ENCODE results near the gene PSMB7. TPM values are rescaled to one million over a fixed set of nuclear protein-coding genes. Genes with fewer than 3 reads are reported as not detected.

Gene PSMB7
- total RNA-seq, 4 donors from 2014 or later: 265 to 438 (median 354) TPM

GRCh38 chr9:124345751-124346281 lies 69.4 kb downstream of the PSMB7 start:
- no peaks in the 10 kb centered on the region for H3K9me3 ChIP-seq
- TF ChIP-seq CTCF (IDR thresholded peaks at IDR 0.05 in 4 of 5, conservative IDR thresholded peaks at IDR 0.05 in 1 of 5): no peak
- no peak for TF ChIP-seq POLR2A (IDR thresholded peaks at IDR 0.05)
- peaks cover 14 to 16% of the 10 kb centered on the region in 2 donors for H3K4me1 ChIP-seq
- ATAC-seq (no peak), DNase-seq (no peak)
- in situ Hi-C loops (cut with MboI; ENCODE audit: low sequenced_read_pairs in 4 of 4) (no loop called here), intact Hi-C loops (cut with DNase I; ENCODE audit: low total_unique reads) (no loop called here)
- no peak overlapping the region for H3K4me3 ChIP-seq
- peaks cover 0 to 24% of the 10 kb centered on the region in 2 donors for H3K36me3 ChIP-seq
- no peaks in the 10 kb centered on the region for H3K27me3 ChIP-seq
- H3K27ac ChIP-seq: no peak overlapping the region

GRCh38 chr9:124345063-124345462 lies 70.2 kb downstream of the PSMB7 start:
- DNase-seq (no peak), ATAC-seq (no peak)
- Histone ChIP-seq H3K4me3 (no peak overlapping the region), H3K4me1 (peaks cover 14 to 16% of the 10 kb centered on the region in 2 donors), H3K27me3 (no peaks in the 10 kb centered on the region), H3K27ac (no peak overlapping the region), H3K9me3 (no peaks in the 10 kb centered on the region), H3K36me3 (peaks cover 0 to 19% of the 10 kb centered on the region in 2 donors)
- intact Hi-C loops (cut with DNase I; ENCODE audit: low total_unique reads): no loop called here
- in situ Hi-C loops (cut with MboI; ENCODE audit: low sequenced_read_pairs in 4 of 4): no loop called here
- TF ChIP-seq POLR2A (IDR thresholded peaks at IDR 0.05) (no peak), CTCF (IDR thresholded peaks at IDR 0.05 in 4 of 5, conservative IDR thresholded peaks at IDR 0.05 in 1 of 5) (no peak)

GRCh38 chr9:124344291-124345050 lies 70.8 kb downstream of the PSMB7 start:
- ATAC-seq: no peak
- in situ Hi-C loops (cut with MboI; ENCODE audit: low sequenced_read_pairs in 4 of 4): no loop called here
- Histone ChIP-seq H3K36me3 (peaks cover 0 to 17% of the 10 kb centered on the region in 2 donors), H3K27ac (peak overlapping the region in 1 of 4 donors; percentile 75), H3K27me3 (no peaks in the 10 kb centered on the region), H3K9me3 (no peaks in the 10 kb centered on the region), H3K4me1 (peaks cover 14 to 16% of the 10 kb centered on the region in 2 donors), H3K4me3 (no peak overlapping the region)
- intact Hi-C loops (cut with DNase I; ENCODE audit: low total_unique reads): no loop called here
- TF ChIP-seq CTCF (IDR thresholded peaks at IDR 0.05 in 4 of 5, conservative IDR thresholded peaks at IDR 0.05 in 1 of 5) (no peak), POLR2A (IDR thresholded peaks at IDR 0.05) (no peak)
- DNase-seq: no peak

- H3K36me3 ChIP-seq: peaks cover 0 to 10% of the 10 kb centered on the region in 2 donors
- no peaks in the 10 kb centered on the region for H3K27me3 ChIP-seq
- DNase-seq (no peak), ATAC-seq (peak; percentile 2 to 10)
- intact Hi-C loops (cut with DNase I; ENCODE audit: low total_unique reads): no loop called here
- in situ Hi-C loops (cut with MboI; ENCODE audit: low sequenced_read_pairs in 4 of 4): no loop called here
- TF ChIP-seq POLR2A (IDR thresholded peaks at IDR 0.05) (no peak), CTCF (IDR thresholded peaks at IDR 0.05 in 4 of 5, conservative IDR thresholded peaks at IDR 0.05 in 1 of 5) (no peak)
- H3K4me1 ChIP-seq: peaks cover 14 to 16% of the 10 kb centered on the region in 2 donors
- H3K4me3 ChIP-seq: peak overlapping the region in 3 of 4 donors; percentile 29 to 39 (median 38)
- peak overlapping the region; percentile 65 to 75 (median 68) for H3K27ac ChIP-seq
- no peaks in the 10 kb centered on the region for H3K9me3 ChIP-seq
Measured at GRCh38 chr9:124343533-124344290, 71.5 kb downstream of the PSMB7 start.

Measured in gastrocnemius medialis (tissue), 4 donors.